ENCODE results near the gene RNF123.

The RNF123 gene

DNA sequence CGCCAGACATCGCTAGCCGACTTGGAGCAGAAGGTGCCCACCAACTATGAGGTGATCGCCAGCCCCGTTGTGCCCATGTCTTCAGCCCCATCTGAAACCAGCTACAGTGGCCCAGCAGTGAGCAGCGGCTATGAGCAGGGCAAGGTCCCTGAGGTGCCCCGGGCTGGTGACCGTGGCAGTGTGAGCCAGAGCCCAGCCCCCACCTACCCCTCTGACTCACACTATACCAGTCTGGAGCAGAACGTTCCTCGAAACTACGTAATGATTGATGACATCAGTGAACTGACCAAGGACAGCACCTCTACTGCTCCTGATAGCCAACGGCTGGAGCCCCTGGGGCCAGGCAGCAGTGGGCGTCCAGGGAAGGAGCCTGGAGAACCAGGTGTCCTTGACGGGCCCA, 28.1 kb upstream of the RNF123 start:
- H3K4me3 ChIP-seq (ENCODE audit: low read depth, low read length): no peak overlapping the region
- no peak for DNase-seq

DNA sequence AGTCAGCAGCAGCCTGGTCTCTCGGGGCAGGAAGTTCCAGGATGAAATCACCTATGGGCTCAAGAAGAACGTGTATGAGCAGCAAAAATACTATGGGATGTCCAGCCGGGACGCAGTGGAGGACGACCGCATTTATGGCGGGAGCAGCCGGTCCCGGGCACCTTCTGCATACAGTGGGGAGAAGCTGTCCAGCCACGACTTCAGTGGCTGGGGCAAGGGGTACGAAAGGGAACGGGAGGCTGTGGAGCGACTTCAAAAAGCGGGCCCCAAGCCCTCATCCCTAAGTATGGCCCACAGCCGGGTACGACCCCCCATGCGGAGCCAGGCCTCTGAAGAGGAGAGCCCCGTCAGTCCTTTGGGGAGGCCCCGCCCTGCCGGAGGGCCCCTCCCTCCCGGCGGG, 27.3 kb upstream of the RNF123 start:
- H3K27ac ChIP-seq: no peak overlapping the region
- no peak for DNase-seq
- no peaks in the 10 kb centered on the region for H3K27me3 ChIP-seq (ENCODE audit: insufficient read depth, low read depth, severe bottlenecking)
- no peaks in the 10 kb centered on the region for H3K9me3 ChIP-seq (ENCODE audit: severe bottlenecking)
- TF ChIP-seq, protein P1, sequence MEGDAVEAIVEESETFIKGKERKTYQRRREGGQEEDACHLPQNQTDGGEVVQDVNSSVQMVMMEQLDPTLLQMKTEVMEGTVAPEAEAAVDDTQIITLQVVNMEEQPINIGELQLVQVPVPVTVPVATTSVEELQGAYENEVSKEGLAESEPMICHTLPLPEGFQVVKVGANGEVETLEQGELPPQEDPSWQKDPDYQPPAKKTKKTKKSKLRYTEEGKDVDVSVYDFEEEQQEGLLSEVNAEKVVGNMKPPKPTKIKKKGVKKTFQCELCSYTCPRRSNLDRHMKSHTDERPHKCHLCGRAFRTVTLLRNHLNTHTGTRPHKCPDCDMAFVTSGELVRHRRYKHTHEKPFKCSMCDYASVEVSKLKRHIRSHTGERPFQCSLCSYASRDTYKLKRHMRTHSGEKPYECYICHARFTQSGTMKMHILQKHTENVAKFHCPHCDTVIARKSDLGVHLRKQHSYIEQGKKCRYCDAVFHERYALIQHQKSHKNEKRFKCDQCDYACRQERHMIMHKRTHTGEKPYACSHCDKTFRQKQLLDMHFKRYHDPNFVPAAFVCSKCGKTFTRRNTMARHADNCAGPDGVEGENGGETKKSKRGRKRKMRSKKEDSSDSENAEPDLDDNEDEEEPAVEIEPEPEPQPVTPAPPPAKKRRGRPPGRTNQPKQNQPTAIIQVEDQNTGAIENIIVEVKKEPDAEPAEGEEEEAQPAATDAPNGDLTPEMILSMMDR (IDR thresholded peaks at IDR 0.05; ENCODE audit: low read depth, low read length): no peak
- peaks cover 15% of the 10 kb centered on the region for H3K36me3 ChIP-seq
- no peak overlapping the region for H3K4me3 ChIP-seq (ENCODE audit: low read depth, low read length)

More for the DNA sequence above, 28.1 kb upstream of the RNF123 start:
- TF ChIP-seq, protein P1 (IDR thresholded peaks at IDR 0.05; ENCODE audit: low read depth, low read length): no peak
- no peaks in the 10 kb centered on the region for H3K27me3 ChIP-seq (ENCODE audit: insufficient read depth, low read depth, severe bottlenecking)
- H3K27ac ChIP-seq: no peak overlapping the region
- H3K36me3 ChIP-seq: peaks cover 18% of the 10 kb centered on the region
- no peaks in the 10 kb centered on the region for H3K9me3 ChIP-seq (ENCODE audit: severe bottlenecking)

DNA sequence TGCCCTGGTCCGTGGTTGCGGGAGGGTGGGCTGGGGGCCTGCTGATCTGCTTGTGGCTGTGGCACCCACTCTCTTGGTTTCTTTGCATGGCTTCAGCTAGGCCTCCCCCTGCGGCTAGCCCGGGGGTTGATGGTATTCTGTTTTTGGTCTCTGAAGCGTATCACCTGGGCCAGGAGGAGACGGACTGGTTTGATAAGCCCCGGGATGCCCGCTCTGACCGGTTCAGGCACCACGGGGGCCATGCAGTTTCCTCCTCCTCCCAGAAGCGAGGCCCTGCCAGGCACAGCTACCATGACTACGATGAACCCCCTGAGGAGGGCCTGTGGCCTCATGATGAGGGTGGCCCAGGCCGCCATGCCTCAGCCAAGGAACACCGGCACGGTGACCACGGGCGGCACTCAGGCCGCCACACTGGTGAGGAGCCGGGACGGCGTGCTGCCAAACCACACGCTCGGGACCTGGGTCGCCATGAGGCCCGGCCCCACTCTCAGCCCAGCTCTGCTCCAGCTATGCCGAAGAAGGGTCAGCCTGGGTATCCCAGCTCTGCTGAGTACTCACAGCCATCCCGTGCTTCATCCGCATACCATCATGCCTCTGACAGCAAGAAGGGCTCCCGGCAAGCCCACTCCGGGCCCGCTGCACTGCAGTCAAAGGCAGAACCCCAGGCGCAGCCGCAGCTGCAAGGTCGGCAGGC, 26.5 kb upstream of the RNF123 start:
- Histone ChIP-seq H3K9me3 (ENCODE audit: severe bottlenecking) (no peaks in the 10 kb centered on the region), H3K27me3 (ENCODE audit: insufficient read depth, low read depth, severe bottlenecking) (no peaks in the 10 kb centered on the region), H3K27ac (no peak overlapping the region), H3K4me3 (ENCODE audit: low read depth, low read length) (no peak overlapping the region), H3K36me3 (peaks cover 10% of the 10 kb centered on the region)
- DNase-seq: no peak
- TF ChIP-seq, protein P1 (IDR thresholded peaks at IDR 0.05; ENCODE audit: low read depth, low read length): no peak

DNA sequence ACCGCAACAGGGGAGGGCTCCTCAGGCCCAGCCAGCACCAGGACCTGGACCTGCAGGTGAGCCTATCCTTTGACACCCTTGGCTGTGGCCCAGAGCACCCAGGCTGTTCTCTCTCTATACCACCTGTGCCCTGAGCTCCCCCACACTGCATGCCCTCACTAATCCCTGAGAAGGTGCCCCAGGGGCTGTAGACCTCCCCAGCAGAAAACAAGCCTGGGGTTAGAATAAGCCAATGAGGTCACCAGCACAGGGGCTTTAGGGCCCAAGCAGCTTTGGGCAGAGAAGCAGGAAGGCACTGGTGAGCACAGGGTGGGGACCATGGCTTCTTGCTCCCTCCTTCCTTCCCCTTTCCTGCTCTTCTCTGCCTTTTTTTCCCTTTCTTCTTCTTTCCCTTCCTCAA, 25.5 kb upstream of the RNF123 start:
- H3K27ac ChIP-seq: no peak overlapping the region
- H3K27me3 ChIP-seq (ENCODE audit: insufficient read depth, low read depth, severe bottlenecking): no peaks in the 10 kb centered on the region
- TF ChIP-seq, protein P1 (IDR thresholded peaks at IDR 0.05; ENCODE audit: low read depth, low read length): no peak
- H3K36me3 ChIP-seq: peaks cover 10% of the 10 kb centered on the region; the same call in 1 of the 2 replicates
- no peaks in the 10 kb centered on the region for H3K9me3 ChIP-seq (ENCODE audit: severe bottlenecking)
- DNase-seq: no peak
- no peak overlapping the region for H3K4me3 ChIP-seq (ENCODE audit: low read depth, low read length)

DNA sequence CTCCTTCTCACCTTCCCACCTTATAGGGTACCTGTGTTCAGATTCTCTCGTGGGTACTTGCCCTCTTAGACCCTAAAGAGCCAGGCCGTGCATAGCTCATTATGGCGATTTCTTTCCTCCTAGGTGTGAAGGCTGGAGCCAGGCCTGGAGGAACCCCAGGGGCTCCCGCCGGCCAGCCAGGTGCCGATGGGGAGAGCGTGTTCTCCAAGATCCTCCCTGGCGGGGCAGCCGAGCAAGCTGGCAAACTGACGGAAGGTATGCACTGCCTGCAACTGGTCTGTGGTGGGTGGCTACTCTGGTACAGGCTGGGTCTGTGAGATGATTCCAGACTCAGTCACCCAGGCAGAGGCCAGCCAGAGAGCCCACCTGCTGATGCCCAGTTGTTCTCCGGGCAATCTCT, 25.1 kb upstream of the RNF123 start:
- Histone ChIP-seq H3K27me3 (ENCODE audit: insufficient read depth, low read depth, severe bottlenecking) (no peaks in the 10 kb centered on the region), H3K36me3 (peaks cover 10% of the 10 kb centered on the region; the same call in 1 of the 2 replicates), H3K27ac (no peak overlapping the region), H3K9me3 (ENCODE audit: severe bottlenecking) (no peaks in the 10 kb centered on the region), H3K4me3 (ENCODE audit: low read depth, low read length) (no peak overlapping the region)
- DNase-seq: no peak
- TF ChIP-seq, protein P1 (IDR thresholded peaks at IDR 0.05; ENCODE audit: low read depth, low read length): no peak
